Epidermal melanocyte (primary cell): ENCODE data around the gene PGAM5.
A peak's percentile ranks its signal among the peaks of the same experiment; 100 is the strongest.
"Not testable (repeated sequence)": the region's sequence is repeated elsewhere in the genome, so short reads cannot be mapped to it uniquely, and the experiment has no call there.

ENCODE experiments used
- DNase-seq: peaks from one replicate; pipeline ENCODE4 v3.0.0; 2011; ENCODE audit warnings: low spot score; ENCODE audit not compliant: insufficient read length

Gene PGAM5

DNA sequence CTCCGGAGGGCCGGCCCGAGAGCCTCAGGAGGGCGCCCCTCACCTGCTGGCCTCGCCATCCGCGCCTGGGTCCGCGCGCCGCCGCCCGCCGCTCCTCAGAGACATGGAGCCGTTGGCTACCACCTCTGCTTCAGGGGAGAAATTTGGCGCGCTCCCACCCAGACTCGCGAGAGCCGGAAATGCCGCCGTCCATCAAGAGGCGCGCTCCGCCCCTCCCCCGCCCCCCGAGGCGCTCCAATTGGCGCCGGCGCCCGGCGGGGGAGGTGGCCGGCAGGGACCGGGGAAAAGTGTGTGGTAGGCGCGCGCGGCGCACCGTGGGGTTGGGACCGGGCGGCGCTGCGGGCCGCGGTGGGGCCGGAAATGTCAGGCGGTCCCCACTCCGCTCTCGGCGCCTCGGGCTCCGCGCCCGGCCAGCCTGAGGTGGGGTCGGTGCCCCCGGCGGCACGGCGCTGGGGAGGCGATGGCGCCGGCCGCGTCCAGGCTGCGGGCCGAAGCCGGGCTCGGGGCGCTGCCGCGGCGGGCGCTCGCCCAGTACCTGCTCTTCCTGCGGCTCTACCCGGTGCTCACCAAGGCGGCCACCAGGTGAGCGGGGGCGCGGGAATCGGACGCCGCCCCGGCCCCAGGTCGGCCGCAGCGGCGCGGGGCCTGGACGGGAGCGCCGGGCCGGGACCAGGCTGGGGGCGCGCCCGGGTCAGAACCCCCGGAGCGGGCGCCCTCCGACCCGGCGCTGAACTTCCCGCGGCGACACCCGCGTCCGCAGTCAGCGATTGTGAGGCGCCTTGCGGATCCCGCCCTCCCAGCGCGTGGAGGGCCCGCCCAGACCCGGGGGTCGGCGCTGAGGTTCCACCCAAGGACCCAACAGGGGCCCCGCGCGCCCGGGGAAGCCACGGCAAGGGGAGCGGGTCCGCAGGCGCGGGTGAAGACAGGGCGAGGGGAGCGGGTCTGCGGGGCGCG is 23.2 kb upstream of the PGAM5 start, which contains the start of the genes POLE and PXMP2:
POLE (minus strand) TSS at position 132 of the 954 bp plus-strand sequence; CDS start at position 105, 27 bp downstream.
PXMP2 (plus strand) TSS at position 377 of the 954 bp plus-strand sequence; CDS start at position 461, 84 bp downstream.
- DNase-seq = peak; percentile 98

- no peak for DNase-seq
Observed at GRCh38 chr12:132689227-132689626, 21.4 kb upstream of the PGAM5 start.

- DNase-seq = no peak
Observed at GRCh38 chr12:132690112-132690511, 20.5 kb upstream of the PGAM5 start.

DNA sequence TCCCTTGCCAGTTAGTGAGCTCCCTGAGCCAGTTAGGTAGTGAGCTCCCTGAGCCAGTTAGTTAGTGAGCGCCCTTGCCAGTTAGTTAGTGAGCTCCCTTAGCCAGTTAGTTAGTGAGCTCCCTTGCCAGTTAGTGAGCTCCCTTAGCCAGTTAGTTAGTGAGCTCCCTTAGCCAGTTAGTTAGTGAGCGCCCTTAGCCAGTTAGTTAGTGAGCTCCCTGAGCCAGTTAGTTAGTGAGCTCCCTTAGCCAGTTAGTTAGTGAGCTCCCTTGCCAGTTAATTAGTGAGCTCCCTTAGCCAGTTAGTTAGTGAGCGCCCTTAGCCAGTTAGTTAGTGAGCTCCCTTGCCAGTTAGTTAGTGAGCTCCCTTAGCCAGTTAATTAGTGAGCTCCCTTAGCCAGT is 18.6 kb upstream of the PGAM5 start:
- not testable (repeated sequence) for DNase-seq

- not testable (repeated sequence) for DNase-seq
Observed at GRCh38 chr12:132694888-132695287, 15.8 kb upstream of the PGAM5 start.

GRCh38 chr12:132695431-132695830 is 15.2 kb upstream of the PGAM5 start:
- DNase-seq = no peak

DNA sequence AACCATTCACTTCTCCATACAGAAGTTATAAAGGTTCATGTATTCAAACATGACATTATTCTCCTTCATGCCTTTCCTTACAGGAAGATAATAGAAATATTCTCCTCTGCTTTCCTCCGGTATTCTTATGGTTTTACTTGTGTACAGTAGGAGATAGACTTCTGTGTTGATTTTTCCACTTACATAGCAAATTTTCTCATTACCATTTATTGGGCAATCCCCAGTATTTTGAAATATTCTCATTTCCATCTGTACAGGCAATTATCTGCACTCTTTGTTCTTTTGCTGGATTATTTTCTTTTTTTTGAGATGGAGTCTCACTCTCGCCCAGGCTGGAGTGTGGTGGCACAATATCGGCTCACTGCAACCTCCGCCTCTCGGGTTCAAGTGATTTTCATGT is 12.3 kb upstream of the PGAM5 start:
- DNase-seq = no peak

DNA sequence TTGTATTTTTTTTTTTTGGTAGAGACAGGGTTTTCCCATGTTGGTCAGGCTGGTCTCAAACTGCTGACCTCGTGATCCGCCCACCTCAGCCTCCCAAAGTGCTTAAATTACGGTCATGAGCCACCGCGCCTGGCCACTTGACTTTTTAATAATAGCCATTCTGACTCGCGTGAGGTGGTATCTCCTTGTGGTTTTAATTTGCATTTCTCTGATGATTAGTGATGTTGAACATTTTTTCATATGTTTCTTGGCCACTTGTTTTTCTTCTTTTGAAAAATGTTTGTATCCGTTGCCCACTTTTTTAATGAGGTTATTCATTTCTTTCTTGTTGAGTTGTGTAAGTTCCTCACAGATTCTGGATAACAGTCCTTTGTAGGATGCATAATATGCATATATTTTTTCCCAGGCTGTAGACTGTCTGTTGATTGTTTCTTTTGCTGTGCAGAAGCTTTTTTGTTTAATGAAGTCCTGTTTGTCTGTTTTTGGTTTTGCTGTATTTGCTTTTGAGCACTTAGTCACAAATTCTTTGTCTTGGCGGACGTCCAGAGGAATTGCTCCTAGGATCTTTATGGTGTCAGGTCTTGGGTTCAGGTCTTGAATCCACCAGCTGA is 10.3 kb upstream of the PGAM5 start:
- DNase-seq = no peak

DNA sequence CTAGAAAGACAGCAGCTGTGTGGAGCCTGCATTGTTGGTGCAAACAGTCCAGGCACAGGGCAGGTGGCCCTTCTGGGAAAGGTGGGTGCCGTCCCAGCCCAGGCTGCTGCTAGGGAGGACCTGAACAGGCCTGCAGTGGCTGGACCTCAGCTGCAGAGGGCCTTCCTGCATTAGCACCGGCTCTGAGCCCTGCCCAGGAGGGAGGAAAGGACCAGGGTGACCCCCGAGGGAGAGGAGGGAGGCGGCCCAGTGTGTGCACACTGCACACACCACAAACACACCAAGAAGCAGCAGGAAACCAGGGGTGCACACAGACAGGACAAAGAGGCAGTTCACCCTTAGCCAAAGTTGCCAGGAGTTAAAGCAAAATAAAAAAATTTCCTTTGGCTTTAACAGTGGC is 8.0 kb upstream of the PGAM5 start:
- DNase-seq = no peak

- DNase-seq = no peak
Observed at GRCh38 chr12:132703641-132704040, 7.0 kb upstream of the PGAM5 start.

- no peak for DNase-seq
Observed at GRCh38 chr12:132707241-132707640, 3.4 kb upstream of the PGAM5 start.

- DNase-seq = peak; percentile 4
Observed at GRCh38 chr12:132708150-132708549, 2.5 kb upstream of the PGAM5 start.

DNA sequence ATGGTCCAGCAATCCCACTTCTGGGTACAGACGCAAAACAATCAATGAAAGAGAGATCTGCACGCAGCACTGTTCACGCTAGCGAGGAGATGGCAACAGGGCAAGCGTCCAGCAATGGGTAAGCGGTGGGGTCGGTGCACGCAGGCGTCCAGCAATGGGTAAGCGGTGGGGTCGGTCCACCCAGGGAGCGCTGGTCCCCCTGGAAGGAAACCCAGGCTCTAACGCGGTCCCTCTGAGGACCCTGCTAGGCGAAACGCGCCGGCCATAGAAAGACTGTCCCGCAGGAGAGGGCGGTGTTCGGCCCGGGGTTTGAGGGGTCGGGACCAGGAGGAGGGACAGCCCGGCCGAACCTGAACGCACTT is 618 bp upstream of the PGAM5 start:
- no peak for DNase-seq

DNA sequence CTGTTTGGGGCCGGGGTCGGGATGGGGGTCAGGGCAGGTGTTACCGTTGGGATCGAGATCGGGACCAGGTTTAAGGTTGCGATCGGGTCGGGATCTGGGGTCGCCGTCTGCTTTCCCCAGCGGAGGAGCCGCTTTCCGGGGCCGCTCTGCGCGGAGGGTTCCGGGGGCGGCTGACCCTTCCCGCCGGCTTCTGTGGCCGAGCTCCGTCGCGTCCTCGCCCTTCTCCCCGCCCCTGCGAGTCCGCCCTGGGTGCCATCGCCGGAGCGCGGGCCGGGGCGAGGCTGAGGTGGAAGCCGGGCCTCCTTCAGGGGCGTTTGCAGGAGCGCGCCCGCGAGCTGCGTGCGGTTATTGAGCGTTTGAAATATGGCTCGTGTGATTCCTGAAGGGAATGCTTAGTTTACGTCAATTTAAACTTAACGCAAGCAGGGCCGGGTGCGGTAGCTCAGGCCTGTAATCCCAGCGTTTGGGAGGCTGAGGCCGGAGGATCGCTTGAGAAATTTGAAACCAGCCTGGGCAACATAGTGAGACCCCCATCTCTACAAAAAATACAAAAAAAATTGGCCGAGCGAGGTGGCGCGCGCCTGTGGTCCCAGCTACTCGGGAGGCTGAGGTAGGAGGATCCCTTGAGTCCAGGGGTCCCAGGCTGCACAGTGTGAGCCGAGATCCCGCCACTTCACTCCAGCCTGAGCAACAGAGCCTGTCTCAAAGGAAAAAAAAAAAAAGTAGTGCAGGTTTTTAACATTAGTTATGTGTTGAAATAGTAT is 620 bp downstream of the PGAM5 start:
- peak; percentile 16 for DNase-seq

DNA sequence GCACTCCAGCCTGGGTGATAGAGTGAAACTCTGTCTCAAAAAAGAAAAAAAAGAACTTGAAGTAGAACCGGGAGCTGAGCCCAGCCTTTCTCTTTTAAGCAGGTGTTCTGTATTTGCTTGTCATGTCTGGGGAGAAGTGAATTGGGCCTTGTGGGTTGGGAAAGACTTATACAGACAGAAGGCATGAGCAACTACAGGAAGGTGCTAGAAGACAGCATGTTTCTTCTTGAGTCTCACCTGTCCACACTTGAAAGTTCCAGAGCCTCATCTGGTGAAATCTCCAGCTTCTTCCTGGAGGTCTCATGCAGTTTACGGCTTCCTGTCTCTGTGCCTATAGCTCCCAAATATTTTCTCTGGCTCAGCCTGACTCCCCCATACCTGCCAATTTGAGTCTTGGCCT is 2.5 kb downstream of the PGAM5 start:
- no peak for DNase-seq

- no peak for DNase-seq
Observed at GRCh38 chr12:132715874-132716273, 5.2 kb downstream of the PGAM5 start.

GRCh38 chr12:132716356-132716755 is 5.7 kb downstream of the PGAM5 start:
- peak; percentile 15 for DNase-seq

GRCh38 chr12:132717011-132717410 is 6.4 kb downstream of the PGAM5 start:
- DNase-seq = no peak

DNA sequence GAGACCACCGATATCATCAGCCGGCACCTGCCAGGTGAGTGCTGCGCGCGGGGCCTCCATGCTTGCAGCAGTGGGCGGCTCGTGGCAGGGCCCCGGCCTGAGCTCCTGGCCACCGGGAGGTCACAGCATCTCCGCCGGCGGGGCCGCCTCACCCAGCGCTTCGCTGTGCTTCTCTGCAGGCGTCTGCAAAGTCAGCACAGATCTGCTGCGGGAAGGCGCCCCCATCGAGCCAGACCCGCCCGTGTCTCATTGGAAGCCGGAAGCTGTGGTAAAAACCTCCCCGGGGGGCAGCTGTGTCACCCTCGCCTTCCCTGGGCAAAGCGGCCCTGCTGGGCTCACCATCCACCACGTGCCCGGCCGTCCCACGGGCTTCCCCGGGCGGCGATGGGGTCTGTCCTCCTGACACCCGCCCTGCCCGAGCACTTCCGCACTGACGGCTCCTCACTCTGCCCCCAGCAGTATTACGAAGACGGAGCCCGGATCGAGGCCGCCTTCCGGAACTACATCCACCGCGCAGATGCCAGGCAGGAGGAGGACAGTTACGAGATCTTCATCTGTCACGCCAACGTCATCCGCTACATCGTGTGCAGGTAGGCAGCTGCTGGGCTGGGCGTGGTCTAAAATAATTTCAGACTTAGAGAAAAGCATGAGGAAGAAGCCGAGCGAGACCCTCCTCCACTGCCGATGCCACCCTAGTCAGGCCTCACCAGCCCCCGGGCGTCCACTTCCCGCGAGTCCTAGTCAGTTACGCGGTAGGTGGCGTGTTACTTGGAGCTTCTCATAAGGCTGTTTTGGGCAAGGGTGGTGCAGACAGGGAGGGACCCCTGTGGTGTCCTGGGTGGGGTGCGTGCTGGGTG is 7.1 kb downstream of the PGAM5 start:
- DNase-seq = peak; percentile 9

DNA sequence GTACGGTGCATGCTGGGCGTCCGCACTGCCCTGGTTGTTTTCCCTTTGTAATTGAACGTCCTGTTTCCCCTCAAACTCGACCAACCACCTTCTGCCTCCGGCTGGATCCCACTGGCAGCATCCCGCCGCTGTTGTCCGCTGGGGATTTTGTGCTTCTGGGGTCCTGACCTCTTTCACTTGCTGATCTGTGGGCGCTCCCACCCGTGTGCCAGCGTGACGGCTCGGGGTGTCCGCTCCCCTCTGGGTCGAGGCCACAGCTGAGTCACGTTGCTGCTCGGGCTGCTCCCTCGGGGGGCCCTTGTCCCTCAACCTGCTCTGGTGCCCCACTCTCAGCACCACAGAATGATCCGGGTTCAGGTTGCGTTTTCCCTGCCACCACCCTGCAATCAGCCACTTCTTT is 8.0 kb downstream of the PGAM5 start:
- DNase-seq = peak; percentile 11
